Trophoblast cell (in vitro differentiated cells and primary cell): ENCODE results near the gene TSR2.
A peak's percentile ranks its signal among the peaks of the same experiment; 100 is the strongest.

ENCODE experiments used
- DNase-seq, 2 donors: peaks; one replicate each; pipeline ENCODE4 v3.0.0-alpha.2; 2016
- H2AFZ ChIP-seq: 2 replicates; pipeline ENCODE4 v1.6.1; 2013; ENCODE audit warnings: low read length, moderate library complexity, mild to moderate bottlenecking; ENCODE audit not compliant: insufficient read depth, poor library complexity
- H2AK5ac ChIP-seq: 2 replicates; pipeline ENCODE4 v1.6.1; 2013; ENCODE audit warnings: mild to moderate bottlenecking, low read length
- H2BK120ac ChIP-seq: 2 replicates; pipeline ENCODE4 v1.6.1; 2013; ENCODE audit warnings: low read length, mild to moderate bottlenecking, moderate library complexity; ENCODE audit not compliant: insufficient read depth, poor library complexity
- H2BK12ac ChIP-seq: 2 replicates; pipeline ENCODE4 v1.6.1; 2013; ENCODE audit warnings: mild to moderate bottlenecking, low read length, moderate library complexity
- H2BK5ac ChIP-seq: 2 replicates; pipeline ENCODE4 v1.6.1; 2013; ENCODE audit warnings: low read length, low read depth, moderate library complexity, mild to moderate bottlenecking; ENCODE audit not compliant: poor library complexity
- H3K14ac ChIP-seq: 2 replicates; pipeline ENCODE4 v1.6.1; 2013; ENCODE audit warnings: mild to moderate bottlenecking, low read length
- H3K18ac ChIP-seq: 2 replicates; pipeline ENCODE4 v1.6.1; 2013; ENCODE audit warnings: mild to moderate bottlenecking, low read length
- H3K23ac ChIP-seq: 2 replicates; pipeline ENCODE4 v1.6.1; 2013; ENCODE audit warnings: low read length
- H3K27ac ChIP-seq: 2 replicates; pipeline ENCODE4 v1.5.1; 2013; ENCODE audit warnings: low read depth, mild to moderate bottlenecking, inconsistent platforms, low read length, moderate library complexity
- H3K27me3 ChIP-seq: 2 replicates; pipeline ENCODE4 v1.6.1; 2013; ENCODE audit warnings: inconsistent platforms, mild to moderate bottlenecking, low read length, moderate library complexity; ENCODE audit not compliant: insufficient read depth
- H3K36me3 ChIP-seq, 2 experiments: 1 replicate in 1 of 2; 2 replicates in 1 of 2; pipeline ENCODE4 v1.6.1; 2013; ENCODE audit warnings: low read length in 2 of 2, mild to moderate bottlenecking in 2 of 2, moderate library complexity in 1 of 2; ENCODE audit not compliant: insufficient read depth in 2 of 2, control insufficient read depth in 1 of 2
- H3K4ac ChIP-seq: 2 replicates; pipeline ENCODE4 v1.6.1; 2013; ENCODE audit warnings: low read depth, mild to moderate bottlenecking, low read length, moderate library complexity
- H3K4me1 ChIP-seq, 2 experiments: 1 replicate in 1 of 2; 2 replicates in 1 of 2; pipeline ENCODE4 v1.6.1; 2013; ENCODE audit warnings: low read length in 2 of 2, mild to moderate bottlenecking in 2 of 2, moderate library complexity in 1 of 2; ENCODE audit not compliant: insufficient read depth in 2 of 2, control insufficient read depth in 1 of 2
- H3K4me2 ChIP-seq: 2 replicates; pipeline ENCODE4 v1.6.1; 2013; ENCODE audit warnings: inconsistent platforms, mild to moderate bottlenecking, low read length, moderate library complexity
- H3K4me3 ChIP-seq: 2 replicates; pipeline ENCODE4 v1.5.1; 2013; ENCODE audit warnings: mild to moderate bottlenecking, low read depth, low read length, inconsistent platforms
- H3K79me1 ChIP-seq: one replicate; pipeline ENCODE4 v1.6.1; 2013; ENCODE audit warnings: low read length
- H3K79me2 ChIP-seq: 2 replicates; pipeline ENCODE4 v1.6.1; 2013; ENCODE audit warnings: low read length, mild to moderate bottlenecking; ENCODE audit not compliant: control insufficient read depth, insufficient read depth, poor library complexity
- H3K9ac ChIP-seq: 2 replicates; pipeline ENCODE4 v1.6.1; 2013; ENCODE audit warnings: mild to moderate bottlenecking, low read length
- H3K9me3 ChIP-seq: 2 replicates; pipeline ENCODE4 v1.6.1; 2013; ENCODE audit warnings: low read depth, mild to moderate bottlenecking, control low read depth, inconsistent platforms, low read length; ENCODE audit not compliant: insufficient read depth
- H4K12ac ChIP-seq: 2 replicates; pipeline ENCODE4 v1.6.1; 2013; ENCODE audit warnings: low read depth, mild to moderate bottlenecking, low read length, moderate library complexity
- H4K8ac ChIP-seq: 2 replicates; pipeline ENCODE4 v1.6.1; 2013; ENCODE audit warnings: low read depth, mild to moderate bottlenecking, low read length, moderate library complexity
- H4K91ac ChIP-seq: one replicate; pipeline ENCODE4 v1.6.1; 2013; ENCODE audit warnings: low read depth, mild to moderate bottlenecking, low read length, moderate library complexity
- WGBS: extraction: QIAGEN DNeasy Blood & Tissue Kit; methylation state at CpG from one replicate; pipeline ENCODE4 v1.1.7; 2013; ENCODE audit warnings: missing lambda C conversion rate; ENCODE audit not compliant: insufficient read length, insufficient coverage; ENCODE audit errors: extremely low coverage; 5-methylcytosine and 5-hydroxymethylcytosine counted together

TSR2 gene

DNA sequence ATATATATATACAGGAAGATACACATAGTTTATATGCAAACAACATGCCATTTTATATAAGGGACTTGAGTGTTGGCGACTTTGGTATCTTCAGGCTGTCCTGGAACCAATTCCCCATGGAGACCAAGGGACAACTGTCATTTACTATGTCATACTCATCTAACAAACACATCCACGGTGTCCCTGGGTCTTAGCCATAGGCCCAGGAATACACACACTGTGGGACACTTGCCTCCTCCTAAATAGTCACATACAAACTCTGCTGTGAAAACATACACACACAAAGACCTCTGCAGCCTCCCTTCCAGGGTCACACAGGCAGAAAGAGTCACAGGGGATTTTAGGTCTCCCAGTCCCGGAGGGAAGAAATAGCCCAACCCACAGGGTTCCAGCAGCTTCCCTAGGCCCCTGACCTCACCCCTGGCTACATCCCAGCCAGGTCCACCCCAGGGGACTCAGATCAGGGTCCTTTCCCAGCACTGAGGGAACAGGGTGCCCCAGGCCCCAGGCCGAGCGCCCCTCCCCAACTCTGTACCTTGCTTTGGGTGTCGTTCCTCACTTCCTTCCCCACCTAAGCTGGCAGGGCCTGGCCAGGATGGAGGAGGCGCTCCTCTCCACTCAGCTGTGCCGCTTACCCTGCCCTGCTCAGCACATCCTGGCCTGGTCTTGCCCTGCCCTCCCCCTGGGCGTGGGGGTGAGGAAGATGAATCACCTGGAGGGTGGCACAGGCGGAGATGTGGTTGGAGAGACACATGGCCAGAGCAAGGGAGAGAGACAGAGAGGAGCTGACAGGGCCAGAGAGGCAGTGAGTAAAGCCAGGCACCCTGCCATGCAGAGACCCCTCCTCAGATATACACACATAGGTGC is 34.0 kb downstream of the TSR2 start:
- H3K9ac ChIP-seq, result no peak overlapping the region
- H2AFZ ChIP-seq, result no peak overlapping the region
- H3K4me1 ChIP-seq, result peaks cover 3 to 5% of the 10 kb centered on the region in 2 experiments
- no peak overlapping the region for H4K8ac ChIP-seq
- no peak overlapping the region for H2BK120ac ChIP-seq
- no peak overlapping the region for H3K4me2 ChIP-seq
- H4K12ac ChIP-seq, result no peak overlapping the region
- H3K9me3 ChIP-seq, result no peaks in the 10 kb centered on the region
- no peak overlapping the region for H3K4ac ChIP-seq
- no peak overlapping the region for H3K18ac ChIP-seq
- no peak overlapping the region for H2BK12ac ChIP-seq
- no peak overlapping the region for H3K27ac ChIP-seq
- DNase-seq, result no peak
- no peaks in the 10 kb centered on the region for H3K27me3 ChIP-seq
- H4K91ac ChIP-seq, result no peak overlapping the region
- no peak overlapping the region for H2AK5ac ChIP-seq
- no peak overlapping the region for H3K23ac ChIP-seq
- H3K79me1 ChIP-seq, result peaks cover 2% of the 10 kb centered on the region
- H3K14ac ChIP-seq, result no peak overlapping the region
- WGBS, result no CpG with 5 or more reads among the region's 10 CpGs
- H3K36me3 ChIP-seq, result peaks cover 10 to 12% of the 10 kb centered on the region in 2 experiments
- H3K4me3 ChIP-seq, result no peak overlapping the region
- no peak overlapping the region for H2BK5ac ChIP-seq
- H3K79me2 ChIP-seq, result peaks cover 1% of the 10 kb centered on the region

DNA sequence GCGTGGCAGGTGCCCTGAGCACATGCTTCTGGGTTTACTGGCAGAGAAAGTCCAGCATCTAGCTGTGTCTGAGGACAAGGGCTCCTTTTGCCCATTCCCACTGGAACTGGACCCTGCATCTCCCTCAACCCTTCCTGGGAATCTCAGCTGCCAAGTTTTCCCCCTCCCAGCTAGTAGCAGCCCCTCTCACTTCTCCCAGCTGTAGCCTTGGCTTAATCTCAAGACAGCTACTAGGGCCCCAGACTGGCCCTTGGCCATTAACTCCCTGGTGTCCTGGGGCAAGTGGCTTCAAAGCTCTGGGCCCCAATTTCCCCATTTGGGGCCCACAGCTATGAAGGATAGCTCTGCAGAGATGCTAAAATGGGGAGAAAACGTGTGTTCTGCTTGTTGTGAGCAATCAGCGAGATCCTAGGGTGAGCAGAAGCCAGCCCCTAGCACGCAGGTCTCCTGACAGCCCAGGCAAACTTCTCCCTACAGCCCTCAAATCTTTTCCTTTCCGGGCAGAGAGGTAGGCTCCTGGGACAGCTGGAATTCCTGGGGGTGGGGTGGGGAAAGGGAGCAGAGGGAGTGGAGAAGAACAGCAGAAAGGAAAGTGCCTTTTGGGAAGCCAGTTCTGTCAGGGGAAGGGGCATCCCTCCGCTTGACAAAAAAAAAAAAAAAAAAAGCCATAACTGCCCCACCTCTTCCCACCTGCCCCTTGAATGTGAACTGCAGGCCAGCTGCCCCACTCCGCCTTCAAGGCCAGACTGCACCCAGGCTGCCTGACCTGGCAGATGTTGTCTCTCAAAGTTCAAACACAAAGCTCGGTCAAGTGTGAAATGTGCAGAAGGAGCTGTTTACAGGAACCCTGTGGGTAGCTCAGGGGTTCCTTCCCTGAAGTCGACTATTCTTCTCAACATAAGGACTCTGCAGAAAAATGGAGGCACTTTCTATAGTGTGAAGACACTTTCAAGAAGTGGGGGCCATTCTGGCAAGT is 39.2 kb downstream of the TSR2 start:
- Histone ChIP-seq H3K4me3 (no peak overlapping the region), H2BK120ac (no peak overlapping the region), H3K4me1 (peaks cover 23 to 28% of the 10 kb centered on the region in 2 experiments), H2BK12ac (no peak overlapping the region), H3K9me3 (no peaks in the 10 kb centered on the region), H3K79me2 (peaks cover 1% of the 10 kb centered on the region), H3K18ac (no peak overlapping the region), H4K8ac (no peak overlapping the region), H3K79me1 (peaks cover 10% of the 10 kb centered on the region), H3K27ac (no peak overlapping the region), H4K91ac (no peak overlapping the region), H3K36me3 (no peaks in the 10 kb centered on the region), H2BK5ac (no peak overlapping the region), H3K27me3 (no peaks in the 10 kb centered on the region), H4K12ac (no peak overlapping the region), H3K14ac (no peak overlapping the region), H3K9ac (no peak overlapping the region), H2AK5ac (peak overlapping the region; percentile 66), H2AFZ (no peak overlapping the region), H3K23ac (no peak overlapping the region), H3K4ac (no peak overlapping the region), H3K4me2 (no peak overlapping the region)
- no CpG with 5 or more reads among the region's 9 CpGs for WGBS
- no peak for DNase-seq

DNA sequence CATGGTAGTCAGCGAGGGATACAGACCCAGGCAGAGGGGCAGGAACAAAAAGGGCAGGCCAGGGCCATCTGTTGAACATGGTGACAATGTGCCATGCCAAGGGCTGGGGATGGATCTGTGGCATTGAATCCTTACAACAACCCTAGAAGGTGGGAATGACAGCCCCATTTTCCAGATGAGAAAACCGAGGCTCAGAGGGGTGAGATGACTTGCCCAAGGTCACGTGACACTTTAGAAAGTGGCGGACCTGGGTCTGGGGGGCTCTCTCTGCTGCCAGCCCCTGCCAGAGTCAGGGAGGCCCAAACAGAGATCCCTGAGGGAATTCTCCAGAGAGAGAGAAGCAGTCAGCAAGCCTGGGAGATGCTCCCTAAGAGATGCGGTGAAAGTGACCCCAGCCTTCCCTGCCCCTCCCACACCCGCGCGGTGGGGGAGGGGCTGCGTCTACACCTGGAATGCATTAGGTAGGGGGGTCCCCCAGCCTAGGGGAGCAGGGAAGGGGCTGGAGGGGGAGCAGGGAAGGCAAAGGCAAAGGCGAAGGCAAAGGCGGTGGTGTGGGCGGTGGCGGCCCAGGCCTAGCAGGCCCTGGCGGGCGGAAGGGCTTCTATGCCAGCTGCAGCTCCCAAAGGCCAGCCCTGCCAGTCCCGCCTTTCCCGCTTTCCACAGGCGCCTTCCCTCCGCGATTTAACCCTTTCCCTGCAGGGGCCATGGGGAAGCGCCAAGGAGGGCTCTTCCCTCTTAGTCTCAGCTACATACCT is 42.8 kb downstream of the TSR2 start:
- Histone ChIP-seq H2AK5ac (peak overlapping the region; percentile 86), H2BK120ac (no peak overlapping the region), H3K23ac (no peak overlapping the region), H3K27me3 (no peaks in the 10 kb centered on the region), H2AFZ (no peak overlapping the region), H3K9me3 (no peaks in the 10 kb centered on the region), H3K4me2 (no peak overlapping the region), H4K12ac (peak overlapping the region; percentile 59), H3K4ac (peak overlapping the region; percentile 80), H3K79me1 (peaks cover 10% of the 10 kb centered on the region), H3K14ac (peak overlapping the region; percentile 70), H3K36me3 (no peaks in the 10 kb centered on the region), H3K4me1 (peaks cover 23 to 32% of the 10 kb centered on the region in 2 experiments), H3K79me2 (peaks cover 1% of the 10 kb centered on the region), H3K4me3 (no peak overlapping the region), H2BK12ac (peak overlapping the region; percentile 85), H4K91ac (peak overlapping the region; percentile 86), H3K18ac (peak overlapping the region; percentile 88), H3K27ac (peak overlapping the region; percentile 9), H3K9ac (no peak overlapping the region), H2BK5ac (peak overlapping the region; percentile 47), H4K8ac (peak overlapping the region; percentile 73)
- WGBS, result no CpG with 5 or more reads among the region's 21 CpGs
- no peak for DNase-seq

GRCh38 chrX:54483946-54484345 is 43.7 kb downstream of the TSR2 start:
- no peak overlapping the region for H3K4me3 ChIP-seq
- H3K27ac ChIP-seq, result no peak overlapping the region
- peaks cover 23 to 32% of the 10 kb centered on the region in 2 experiments for H3K4me1 ChIP-seq
- H4K12ac ChIP-seq, result no peak overlapping the region
- H2BK120ac ChIP-seq, result no peak overlapping the region
- H3K27me3 ChIP-seq, result no peaks in the 10 kb centered on the region
- H3K4me2 ChIP-seq, result no peak overlapping the region
- peaks cover 10% of the 10 kb centered on the region for H3K79me1 ChIP-seq
- H2AK5ac ChIP-seq, result no peak overlapping the region
- peak overlapping the region; percentile 50 for H4K91ac ChIP-seq
- no peaks in the 10 kb centered on the region for H3K79me2 ChIP-seq
- H4K8ac ChIP-seq, result no peak overlapping the region
- no peak overlapping the region for H3K23ac ChIP-seq
- H3K4ac ChIP-seq, result no peak overlapping the region
- no peak overlapping the region for H2AFZ ChIP-seq
- no peak overlapping the region for H3K18ac ChIP-seq
- H3K36me3 ChIP-seq, result no peaks in the 10 kb centered on the region
- DNase-seq, result no peak
- H3K9ac ChIP-seq, result no peak overlapping the region
- H3K9me3 ChIP-seq, result no peaks in the 10 kb centered on the region
- H2BK12ac ChIP-seq, result no peak overlapping the region
- no peak overlapping the region for H2BK5ac ChIP-seq
- no CpG with 5 or more reads among the region's 9 CpGs for WGBS
- H3K14ac ChIP-seq, result no peak overlapping the region
